C4-2B (cell line): ENCODE measurements around the gene BMPR2.

Experiments
- ZFX ChIP-seq: fragments of 450-650 bp; IDR thresholded peaks from 2 replicates; pipeline ENCODE4 v1.6.1; 2017
- TF ChIP-seq, protein P1 (sequence below): fragments of 450-650 bp; conservative IDR thresholded peaks from 2 replicates; pipeline ENCODE4 v1.5.1; 2017; ENCODE audit warnings: mild to moderate bottlenecking

DNA sequence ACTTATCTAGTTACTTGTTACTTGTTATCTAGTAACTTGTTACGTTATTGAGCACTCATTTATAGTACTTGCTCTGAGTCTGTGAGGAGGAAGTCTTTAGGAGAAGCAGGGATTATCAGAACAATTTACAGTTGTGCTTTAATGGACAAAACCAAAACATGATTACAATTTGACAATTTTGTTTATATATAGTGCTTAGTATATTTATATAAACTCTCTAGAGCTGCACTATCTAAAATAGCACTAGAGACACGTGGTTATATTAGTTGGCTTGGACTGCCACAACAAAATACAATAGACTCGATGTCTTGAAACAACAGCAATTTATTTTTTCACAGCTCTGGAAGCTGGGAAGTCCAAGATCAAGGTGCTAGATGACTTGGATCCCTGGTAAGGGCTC is 78.4 kb downstream of the BMPR2 start:
- TF ChIP-seq, protein P1, sequence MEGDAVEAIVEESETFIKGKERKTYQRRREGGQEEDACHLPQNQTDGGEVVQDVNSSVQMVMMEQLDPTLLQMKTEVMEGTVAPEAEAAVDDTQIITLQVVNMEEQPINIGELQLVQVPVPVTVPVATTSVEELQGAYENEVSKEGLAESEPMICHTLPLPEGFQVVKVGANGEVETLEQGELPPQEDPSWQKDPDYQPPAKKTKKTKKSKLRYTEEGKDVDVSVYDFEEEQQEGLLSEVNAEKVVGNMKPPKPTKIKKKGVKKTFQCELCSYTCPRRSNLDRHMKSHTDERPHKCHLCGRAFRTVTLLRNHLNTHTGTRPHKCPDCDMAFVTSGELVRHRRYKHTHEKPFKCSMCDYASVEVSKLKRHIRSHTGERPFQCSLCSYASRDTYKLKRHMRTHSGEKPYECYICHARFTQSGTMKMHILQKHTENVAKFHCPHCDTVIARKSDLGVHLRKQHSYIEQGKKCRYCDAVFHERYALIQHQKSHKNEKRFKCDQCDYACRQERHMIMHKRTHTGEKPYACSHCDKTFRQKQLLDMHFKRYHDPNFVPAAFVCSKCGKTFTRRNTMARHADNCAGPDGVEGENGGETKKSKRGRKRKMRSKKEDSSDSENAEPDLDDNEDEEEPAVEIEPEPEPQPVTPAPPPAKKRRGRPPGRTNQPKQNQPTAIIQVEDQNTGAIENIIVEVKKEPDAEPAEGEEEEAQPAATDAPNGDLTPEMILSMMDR = no peak
- no peak for TF ChIP-seq ZFX
